Psoas muscle (tissue), 8 donors: ENCODE results near the gene HMCN2. TPM values are rescaled to one million over a fixed set of nuclear protein-coding genes. Genes with fewer than 3 reads are reported as not detected.
"Not testable (repeated sequence)": the region's sequence is repeated elsewhere in the genome, so short reads cannot be mapped to it uniquely, and the experiment has no call there.

Experiments used
- ATAC-seq, 4 donors: fragments of 200-7000 bp; cut with Tn5 transposase; one replicate each; pipeline ENCODE4 v1.9.1; 2020; ENCODE audit warnings: moderate library complexity in 3 of 4, mild to moderate bottlenecking in 2 of 4
- DNase-seq, 2 donors: peaks; one replicate each; pipeline ENCODE4 v3.0.0-alpha.2; 2020
- H3K27ac ChIP-seq: fragments of 200-600 bp; one replicate; pipeline ENCODE4 v1.8.0; 2022
- H3K27me3 ChIP-seq, 3 donors: fragments of 200-600 bp in 1 of 3; one replicate each; pipeline versions ENCODE4 v1.6.1 to v1.8.0; 2013 to 2022; ENCODE audit warnings: low read length in 2 of 3, mild to moderate bottlenecking in 2 of 3, moderate library complexity in 1 of 3; ENCODE audit not compliant: insufficient read depth in 3 of 3
- H3K36me3 ChIP-seq, 2 donors: fragments of 200-600 bp in 1 of 2; one replicate each; pipeline versions ENCODE4 v1.6.1 to v1.8.0; 2013 to 2022; ENCODE audit warnings: low read depth in 1 of 2, mild to moderate bottlenecking in 1 of 2, moderate library complexity in 1 of 2; ENCODE audit not compliant: insufficient read depth in 1 of 2
- H3K4me1 ChIP-seq: fragments of 200-600 bp; one replicate; pipeline ENCODE4 v1.8.0; 2022
- H3K4me3 ChIP-seq: fragments of 200-600 bp; one replicate; pipeline ENCODE4 v1.8.0; 2022; ENCODE audit warnings: mild to moderate bottlenecking
- H3K9me3 ChIP-seq: fragments of 200-600 bp; one replicate; pipeline ENCODE4 v1.8.0; 2022
- CTCF ChIP-seq: fragments of 200-600 bp; IDR thresholded peaks from one replicate; pipeline ENCODE4 v1.8.0; 2022; ENCODE audit warnings: antibody characterized with exemption
- WGBS, 3 donors: extraction: QIAGEN DNeasy Blood & Tissue Kit; methylation state at CpG; one replicate each; pipeline versions ENCODE4 v1.1.6 to v1.1.7; 2013; 5-methylcytosine and 5-hydroxymethylcytosine counted together
- intact Hi-C, 2 donors: fragments of 100-400 bp; cut with DNase I; formaldehyde crosslinking; loops; one replicate each; pipeline versions ENCODE4 v1.11.0 to v1.14.2; 2022
- polyA plus RNA-seq, 3 donors: library from polyadenylated mRNA; stranded (reverse); fragments of 200-250 nt; gene quantifications; one replicate each; pipeline ENCODE4 v1.2.3, GENCODE V29; 2013
- total RNA-seq, 4 donors: library from RNA; stranded (reverse); fragmentation: NEBNext Ultra II Directional in 2 of 4; extraction: Animal tissue kit (Norgen Biotek cat#: 25700) in 2 of 4; gene quantifications; one replicate each; pipeline versions ENCODE4 v1.2.1 to v1.2.4, GENCODE V29; 2021 to 2023
- donor health status: healthy with polysubstance abuse.
- donor health status: DM: no; HTN: no; CAD: no; lungs with moderate emphysema.
- donor health status: Bipolar disorder and iron deficiency.
- donor health status: healthy.
- donor health status: DM: yes; HTN: yes; CAD: no.
- donor health status: DM: no; HTN: no; CAD: no.
- donor health status: DM: no; HTN: no; CAD: no.
- donor health status: DM: yes; HTN: yes; CAD: no.

HMCN2 gene
- total and polyA plus RNA-seq, 7 donors, result 3.6 to 13.2 (median 6.7) TPM

GRCh38 chr9:130398487-130399240 lies 133.1 kb downstream of the HMCN2 start:
- DNase-seq (no peak), ATAC-seq (no peak)
- 79 to 83% (median 82%) methylated on average over 14 to 17 of the region's 17 CpGs for WGBS, 3 donors
- H3K4me1 ChIP-seq, result no peaks in the 10 kb centered on the region
- no peak overlapping the region for H3K4me3 ChIP-seq
- intact Hi-C loops, result no loop called here
- no peak overlapping the region for H3K27ac ChIP-seq
- no peaks in the 10 kb centered on the region for H3K9me3 ChIP-seq
- no peak for TF ChIP-seq CTCF
- peaks cover 0 to 4% (median 0%) of the 10 kb centered on the region in 3 donors for H3K27me3 ChIP-seq
- H3K36me3 ChIP-seq, result no peaks in the 10 kb centered on the region

- H3K4me3 ChIP-seq, result no peak overlapping the region
These were observed 134.2 kb downstream of the HMCN2 start for GRCh38 chr9:130399768-130400167.

GRCh38 chr9:130400870-130401269 lies 135.3 kb downstream of the HMCN2 start:
- H3K27me3 ChIP-seq, result peaks cover 0 to 4% (median 1%) of the 10 kb centered on the region in 3 donors
- ATAC-seq, result no peak
- H3K9me3 ChIP-seq, result no peaks in the 10 kb centered on the region
- no peak for DNase-seq
- no peak for TF ChIP-seq CTCF
- no peak overlapping the region for H3K27ac ChIP-seq
- no peaks in the 10 kb centered on the region for H3K36me3 ChIP-seq
- 90 to 92% (median 90%) methylated on average over 8 of the region's 8 CpGs for WGBS, 3 donors
- H3K4me1 ChIP-seq, result no peaks in the 10 kb centered on the region
- intact Hi-C loops, result no loop called here
- no peak overlapping the region for H3K4me3 ChIP-seq

More at GRCh38 chr9:130399768-130400167, 134.2 kb downstream of the HMCN2 start:
- Histone ChIP-seq H3K36me3 (no peaks in the 10 kb centered on the region), H3K4me1 (no peaks in the 10 kb centered on the region), H3K9me3 (no peaks in the 10 kb centered on the region), H3K27me3 (peaks cover 0 to 4% (median 1%) of the 10 kb centered on the region in 3 donors), H3K27ac (no peak overlapping the region)
- intact Hi-C loops, result no loop called here
- no peak for DNase-seq
- WGBS, 3 donors, result 48 to 56% (median 50%) methylated on average over 8 of the region's 8 CpGs
- ATAC-seq, result no peak
- no peak for TF ChIP-seq CTCF

- intact Hi-C loops, ATAC-seq, H3K4me1 ChIP-seq, H3K36me3 ChIP-seq, H3K27me3 ChIP-seq, DNase-seq, H3K9me3 ChIP-seq, H3K27ac ChIP-seq, H3K4me3 ChIP-seq: not testable (repeated sequence)
- WGBS, 3 donors, result 91 to 97% (median 95%) methylated on average over 3 of the region's 3 CpGs
These were observed 136.2 kb downstream of the HMCN2 start for GRCh38 chr9:130401742-130402141.

GRCh38 chr9:130402243-130402642 lies 136.7 kb downstream of the HMCN2 start:
- TF ChIP-seq CTCF, result no peak
- peaks cover 0 to 4% (median 1%) of the 10 kb centered on the region in 3 donors for H3K27me3 ChIP-seq
- intact Hi-C loops, result no loop called here
- no peaks in the 10 kb centered on the region for H3K36me3 ChIP-seq
- no peak overlapping the region for H3K27ac ChIP-seq
- no peak for ATAC-seq
- 86 to 97% (median 86%) methylated on average over 3 of the region's 3 CpGs for WGBS, 3 donors
- H3K4me1 ChIP-seq, result no peaks in the 10 kb centered on the region
- H3K4me3 ChIP-seq, result no peak overlapping the region
- no peaks in the 10 kb centered on the region for H3K9me3 ChIP-seq
- no peak for DNase-seq
